ENCODE data around the gene ARID1B. TPM values are rescaled to one million over a fixed set of nuclear protein-coding genes. Genes with fewer than 3 reads are reported as not detected.

ARID1B gene
- total and polyA plus RNA-seq, 10 of the 15 experiments (the other 5 are each of a cell fraction or from before 2014, with no cell fraction given): 24.7 to 133 (median 54.6) TPM

DNA sequence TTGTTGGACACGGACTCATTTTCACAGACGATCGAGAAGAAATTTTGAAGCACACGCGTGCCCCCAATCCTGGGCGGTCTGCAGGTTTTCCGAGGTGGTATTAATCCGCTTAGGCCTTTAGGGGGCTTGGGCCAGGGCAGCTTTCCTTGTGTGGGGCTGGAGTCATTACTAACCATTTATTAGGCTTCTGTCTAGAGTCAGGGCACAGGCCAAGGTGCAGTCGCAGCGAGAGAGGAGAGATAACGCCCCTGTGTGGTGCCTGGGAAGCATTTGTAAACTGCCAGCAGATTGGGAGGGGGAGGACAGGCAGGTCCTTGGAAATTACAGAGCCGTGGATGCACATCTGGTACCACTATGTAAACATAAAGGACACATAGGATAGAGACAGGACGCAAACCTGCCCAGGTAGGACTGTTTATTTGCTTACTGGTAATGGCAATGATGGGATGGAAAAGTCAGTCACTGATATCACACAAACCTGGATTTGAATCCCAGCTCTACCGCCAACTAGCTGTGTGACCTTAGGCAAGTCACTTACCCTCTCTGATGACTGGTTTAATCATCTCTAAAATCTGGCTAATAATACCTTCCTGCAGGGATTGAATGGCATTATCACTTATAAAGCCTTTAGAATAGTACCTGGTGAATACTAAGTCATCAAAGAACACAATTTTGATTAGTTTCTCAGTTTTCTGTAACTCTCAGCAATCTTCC lies 469.8 kb downstream of the ARID1B start:
- ATAC-seq (no peak), FAIRE-seq (no peak), DNase-seq (ENCODE audit: low read depth, low spot score) (no peak)
- BruUV-seq (replicated peaks): no TSS peak
- no peaks in the 10 kb centered on the region for H4K20me1 ChIP-seq (ENCODE audit: control insufficient read depth, insufficient read depth)
- ChIA-PET SMC1A (ENCODE audit: uncharacterized antibody, unreplicated experiment) (no interaction called here), RAD21 (ENCODE audit: unreplicated experiment) (no interaction called here), POLR2A (no interaction called here), CTCF (no interaction called here)
- in situ Hi-C loops (cut with MboI): no loop called here
- no peaks in the 10 kb centered on the region for H3K36me3 ChIP-seq (ENCODE audit: control insufficient read depth in 2 of 2, insufficient read depth in 2 of 2, low read length in 1 of 2)
- intact Hi-C loops (cut with micrococcal nuclease; ENCODE audit: unreplicated experiment): no loop called here
- H2AFZ ChIP-seq (ENCODE audit: control insufficient read depth, low read depth, low read length): no peak overlapping the region
- H3K27me3 ChIP-seq (replicated peaks in 1 of 2; ENCODE audit: control insufficient read depth in 2 of 2, insufficient read depth in 2 of 2, low read length in 1 of 2): peaks cover 0 to 2% of the 10 kb centered on the region in 2 experiments; a peak in 2 of 4 replicates
- no peaks in the 10 kb centered on the region; the same call in 1 of the 3 replicates for H3K9me3 ChIP-seq (replicated peaks; ENCODE audit: control insufficient read depth, insufficient read depth, low read length)
- no peak overlapping the region for H3K4me3 ChIP-seq
- H3K4me1 ChIP-seq (ENCODE audit: control insufficient read depth, insufficient read depth, low read length): no peaks in the 10 kb centered on the region
- H3K4me2 ChIP-seq (ENCODE audit: control insufficient read depth, insufficient read depth): no peak overlapping the region
- H3K9ac ChIP-seq (ENCODE audit: control insufficient read depth, insufficient read depth, low read length): no peak overlapping the region
- no peak overlapping the region for H3K27ac ChIP-seq (ENCODE audit: control insufficient read depth, insufficient read depth)
- WGBS (ENCODE audit: insufficient coverage, insufficient replicate concordance, low lambda C conversion rate, missing lambda C conversion rate): 75% methylated on average over 14 of the region's 14 CpGs
- H3K79me2 ChIP-seq (ENCODE audit: control insufficient read depth, insufficient read depth, low read length): no peaks in the 10 kb centered on the region
- no peak for TF ChIP-seq ZNF217 (IDR thresholded peaks at IDR 0.05)
- no peak for TF ChIP-seq NFIC (IDR thresholded peaks at IDR 0.05; ENCODE audit: low read depth, low read length)
- TF ChIP-seq DPF2 (IDR thresholded peaks at IDR 0.05): no peak
- no peak for TF ChIP-seq CUX1 (IDR thresholded peaks at IDR 0.05; ENCODE audit: insufficient replicate concordance, low read depth, low read length)
- no peak for TF ChIP-seq BACH1 (IDR thresholded peaks at IDR 0.05; ENCODE audit: borderline replicate concordance)
- TF ChIP-seq RCOR1 (conservative IDR thresholded peaks at IDR 0.05; ENCODE audit: low read depth, low read length): no peak
- TF ChIP-seq, protein P1, sequence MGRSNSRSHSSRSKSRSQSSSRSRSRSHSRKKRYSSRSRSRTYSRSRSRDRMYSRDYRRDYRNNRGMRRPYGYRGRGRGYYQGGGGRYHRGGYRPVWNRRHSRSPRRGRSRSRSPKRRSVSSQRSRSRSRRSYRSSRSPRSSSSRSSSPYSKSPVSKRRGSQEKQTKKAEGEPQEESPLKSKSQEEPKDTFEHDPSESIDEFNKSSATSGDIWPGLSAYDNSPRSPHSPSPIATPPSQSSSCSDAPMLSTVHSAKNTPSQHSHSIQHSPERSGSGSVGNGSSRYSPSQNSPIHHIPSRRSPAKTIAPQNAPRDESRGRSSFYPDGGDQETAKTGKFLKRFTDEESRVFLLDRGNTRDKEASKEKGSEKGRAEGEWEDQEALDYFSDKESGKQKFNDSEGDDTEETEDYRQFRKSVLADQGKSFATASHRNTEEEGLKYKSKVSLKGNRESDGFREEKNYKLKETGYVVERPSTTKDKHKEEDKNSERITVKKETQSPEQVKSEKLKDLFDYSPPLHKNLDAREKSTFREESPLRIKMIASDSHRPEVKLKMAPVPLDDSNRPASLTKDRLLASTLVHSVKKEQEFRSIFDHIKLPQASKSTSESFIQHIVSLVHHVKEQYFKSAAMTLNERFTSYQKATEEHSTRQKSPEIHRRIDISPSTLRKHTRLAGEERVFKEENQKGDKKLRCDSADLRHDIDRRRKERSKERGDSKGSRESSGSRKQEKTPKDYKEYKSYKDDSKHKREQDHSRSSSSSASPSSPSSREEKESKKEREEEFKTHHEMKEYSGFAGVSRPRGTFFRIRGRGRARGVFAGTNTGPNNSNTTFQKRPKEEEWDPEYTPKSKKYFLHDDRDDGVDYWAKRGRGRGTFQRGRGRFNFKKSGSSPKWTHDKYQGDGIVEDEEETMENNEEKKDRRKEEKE (IDR thresholded peaks at IDR 0.05): no peak
- no peak for TF ChIP-seq CBX5 (IDR thresholded peaks at IDR 0.05; ENCODE audit: low read depth)
- TF ChIP-seq STAT3 (IDR thresholded peaks at IDR 0.05; ENCODE audit: low read depth, low read length): no peak
- TF ChIP-seq, protein P2, sequence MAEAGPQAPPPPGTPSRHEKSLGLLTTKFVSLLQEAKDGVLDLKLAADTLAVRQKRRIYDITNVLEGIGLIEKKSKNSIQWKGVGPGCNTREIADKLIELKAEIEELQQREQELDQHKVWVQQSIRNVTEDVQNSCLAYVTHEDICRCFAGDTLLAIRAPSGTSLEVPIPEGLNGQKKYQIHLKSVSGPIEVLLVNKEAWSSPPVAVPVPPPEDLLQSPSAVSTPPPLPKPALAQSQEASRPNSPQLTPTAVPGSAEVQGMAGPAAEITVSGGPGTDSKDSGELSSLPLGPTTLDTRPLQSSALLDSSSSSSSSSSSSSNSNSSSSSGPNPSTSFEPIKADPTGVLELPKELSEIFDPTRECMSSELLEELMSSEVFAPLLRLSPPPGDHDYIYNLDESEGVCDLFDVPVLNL (IDR thresholded peaks at IDR 0.05; ENCODE audit: low read depth, low read length): no peak
- TF ChIP-seq SIX5 (IDR thresholded peaks at IDR 0.05; ENCODE audit: low read depth, low read length, severe bottlenecking): no peak
- TF ChIP-seq, protein P3, sequence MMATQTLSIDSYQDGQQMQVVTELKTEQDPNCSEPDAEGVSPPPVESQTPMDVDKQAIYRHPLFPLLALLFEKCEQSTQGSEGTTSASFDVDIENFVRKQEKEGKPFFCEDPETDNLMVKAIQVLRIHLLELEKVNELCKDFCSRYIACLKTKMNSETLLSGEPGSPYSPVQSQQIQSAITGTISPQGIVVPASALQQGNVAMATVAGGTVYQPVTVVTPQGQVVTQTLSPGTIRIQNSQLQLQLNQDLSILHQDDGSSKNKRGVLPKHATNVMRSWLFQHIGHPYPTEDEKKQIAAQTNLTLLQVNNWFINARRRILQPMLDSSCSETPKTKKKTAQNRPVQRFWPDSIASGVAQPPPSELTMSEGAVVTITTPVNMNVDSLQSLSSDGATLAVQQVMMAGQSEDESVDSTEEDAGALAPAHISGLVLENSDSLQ (IDR thresholded peaks at IDR 0.05): no peak

Measured in GM12878 (cell line).